ENCODE results near the gene TMC1.
"Not testable (repeated sequence)": the region's sequence is repeated elsewhere in the genome, so short reads cannot be mapped to it uniquely, and the experiment has no call there.

Gene TMC1

DNA sequence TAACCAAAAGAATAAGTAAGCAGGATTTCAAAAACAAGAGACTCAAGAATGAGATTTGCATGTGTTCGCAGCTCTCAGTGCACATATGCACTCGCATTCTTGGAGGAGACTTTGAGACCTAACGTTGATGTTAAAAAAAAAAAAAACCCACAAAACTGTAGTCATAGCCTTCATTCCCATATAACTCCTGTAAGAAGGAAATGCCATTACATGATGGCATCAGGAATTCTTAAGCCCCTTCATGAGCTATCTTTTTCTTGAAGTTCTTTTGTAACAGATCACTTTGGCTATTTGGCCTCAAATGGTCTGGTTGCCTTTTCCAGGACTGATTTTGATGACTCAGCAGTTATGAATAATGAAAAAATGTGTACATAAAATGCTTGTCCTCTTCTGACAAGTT, 317.7 kb downstream of the TMC1 start:
- H3K27ac ChIP-seq (ENCODE audit: insufficient read depth, low read length, poor library complexity, severe bottlenecking), result no peak overlapping the region
- no peaks in the 10 kb centered on the region for H3K36me3 ChIP-seq (ENCODE audit: control insufficient read depth, insufficient read depth, low read length)
- no peaks in the 10 kb centered on the region for H3K9me3 ChIP-seq (ENCODE audit: control insufficient read depth, low read length)
- H3K4me1 ChIP-seq (ENCODE audit: control insufficient read depth, insufficient read depth, low read length, poor library complexity, severe bottlenecking), result no peaks in the 10 kb centered on the region
- H3K27me3 ChIP-seq (replicated peaks; ENCODE audit: control insufficient read depth, insufficient read depth, low read length, poor library complexity, severe bottlenecking), result no peaks in the 10 kb centered on the region
- no peak for DNase-seq
- no peak overlapping the region for H3K4me3 ChIP-seq (ENCODE audit: insufficient read depth, low read depth, low read length, poor library complexity, severe bottlenecking)

DNA sequence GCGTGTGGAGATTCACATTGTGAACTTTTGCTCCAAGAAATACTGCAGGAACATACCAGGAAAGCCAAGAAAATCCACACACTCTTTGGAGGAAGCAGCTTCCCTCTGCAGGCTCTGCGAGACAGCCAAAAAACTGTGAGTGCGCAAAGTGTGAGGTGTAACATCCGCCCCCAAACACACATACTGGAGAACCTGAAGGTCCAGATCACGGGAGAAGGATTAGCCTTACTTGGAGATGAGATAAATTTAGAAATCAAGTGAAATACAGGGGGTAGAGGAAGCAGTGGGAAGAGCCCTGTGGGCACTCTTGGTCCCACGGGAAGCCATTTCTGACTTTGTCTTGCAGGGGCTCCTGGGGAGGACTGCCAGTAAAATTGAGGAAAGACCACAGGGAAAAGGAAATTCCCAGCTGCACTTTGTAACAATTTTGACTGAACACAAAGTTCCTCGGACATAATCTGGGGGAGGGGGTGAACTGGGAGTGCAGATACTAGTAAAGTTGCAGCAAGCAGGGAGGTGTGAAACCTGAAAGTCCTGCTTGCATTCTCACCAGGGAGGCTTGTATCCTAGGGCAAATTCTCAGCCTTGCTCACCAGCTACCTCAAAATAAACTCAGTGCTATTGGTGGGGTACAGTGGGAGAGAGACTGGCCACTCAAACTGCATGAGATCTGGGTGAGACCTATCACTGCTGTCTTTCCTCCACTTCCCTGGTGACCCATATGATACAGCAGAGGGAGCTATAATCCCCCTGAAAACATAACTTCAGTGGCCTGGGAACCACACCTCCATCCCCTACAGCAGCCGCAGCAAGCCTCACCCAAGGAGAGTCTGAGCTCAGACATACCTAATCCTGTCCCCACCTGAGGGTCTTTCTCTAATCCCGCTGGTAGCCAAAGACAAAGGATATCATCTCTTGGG, 322.4 kb downstream of the TMC1 start:
- peaks cover 7% of the 10 kb centered on the region for H3K9me3 ChIP-seq (ENCODE audit: control insufficient read depth, low read length)
- H3K36me3 ChIP-seq (ENCODE audit: control insufficient read depth, insufficient read depth, low read length), result no peaks in the 10 kb centered on the region
- H3K4me1 ChIP-seq (ENCODE audit: control insufficient read depth, insufficient read depth, low read length, poor library complexity, severe bottlenecking), result no peaks in the 10 kb centered on the region
- no peaks in the 10 kb centered on the region for H3K27me3 ChIP-seq (replicated peaks; ENCODE audit: control insufficient read depth, insufficient read depth, low read length, poor library complexity, severe bottlenecking)
- no peak for DNase-seq
- no peak overlapping the region for H3K27ac ChIP-seq (ENCODE audit: insufficient read depth, low read length, poor library complexity, severe bottlenecking)
- no peak overlapping the region for H3K4me3 ChIP-seq (ENCODE audit: insufficient read depth, low read depth, low read length, poor library complexity, severe bottlenecking)

- Histone ChIP-seq H3K36me3 (ENCODE audit: control insufficient read depth, insufficient read depth, low read length) (no peaks in the 10 kb centered on the region), H3K4me1 (ENCODE audit: control insufficient read depth, insufficient read depth, low read length, poor library complexity, severe bottlenecking) (no peaks in the 10 kb centered on the region), H3K4me3 (ENCODE audit: insufficient read depth, low read depth, low read length, poor library complexity, severe bottlenecking) (no peak overlapping the region), H3K27me3 (replicated peaks; ENCODE audit: control insufficient read depth, insufficient read depth, low read length, poor library complexity, severe bottlenecking) (no peaks in the 10 kb centered on the region), H3K9me3 (ENCODE audit: control insufficient read depth, low read length) (peaks cover 7% of the 10 kb centered on the region), H3K27ac (ENCODE audit: insufficient read depth, low read length, poor library complexity, severe bottlenecking) (no peak overlapping the region)
- no peak for DNase-seq
Observed at GRCh38 chr9:72844440-72844768, 323.0 kb downstream of the TMC1 start.

- H3K9me3 ChIP-seq (ENCODE audit: control insufficient read depth, low read length); DNase-seq; H3K27ac ChIP-seq (ENCODE audit: insufficient read depth, low read length, poor library complexity, severe bottlenecking); H3K36me3 ChIP-seq (ENCODE audit: control insufficient read depth, insufficient read depth, low read length); H3K4me3 ChIP-seq (ENCODE audit: insufficient read depth, low read depth, low read length, poor library complexity, severe bottlenecking); H3K27me3 ChIP-seq (replicated peaks; ENCODE audit: control insufficient read depth, insufficient read depth, low read length, poor library complexity, severe bottlenecking); H3K4me1 ChIP-seq (ENCODE audit: control insufficient read depth, insufficient read depth, low read length, poor library complexity, severe bottlenecking): not testable (repeated sequence)
Observed at GRCh38 chr9:72845052-72845451, 323.6 kb downstream of the TMC1 start.

DNA sequence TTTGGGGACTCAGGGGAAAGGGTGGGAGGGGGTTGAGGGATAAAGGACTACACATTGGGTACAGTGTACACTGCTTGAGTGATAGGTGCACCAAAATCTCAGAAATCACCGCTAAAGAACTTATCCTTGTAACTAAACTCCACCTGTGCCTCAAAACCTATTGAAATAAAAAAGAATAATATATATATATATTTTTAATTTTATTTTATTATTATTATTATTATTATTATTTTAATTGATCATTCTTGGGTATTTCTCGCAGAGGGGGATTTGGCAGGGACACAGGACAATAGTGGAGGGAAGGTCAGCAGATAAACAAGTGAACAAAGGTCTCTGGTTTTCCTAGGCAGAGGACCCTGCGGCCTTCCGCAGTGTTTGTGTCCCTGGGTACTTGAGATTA, 328.8 kb downstream of the TMC1 start:
- H3K4me3 ChIP-seq (ENCODE audit: insufficient read depth, low read depth, low read length, poor library complexity, severe bottlenecking); H3K9me3 ChIP-seq (ENCODE audit: control insufficient read depth, low read length); DNase-seq; H3K4me1 ChIP-seq (ENCODE audit: control insufficient read depth, insufficient read depth, low read length, poor library complexity, severe bottlenecking); H3K27me3 ChIP-seq (replicated peaks; ENCODE audit: control insufficient read depth, insufficient read depth, low read length, poor library complexity, severe bottlenecking); H3K36me3 ChIP-seq (ENCODE audit: control insufficient read depth, insufficient read depth, low read length); H3K27ac ChIP-seq (ENCODE audit: insufficient read depth, low read length, poor library complexity, severe bottlenecking): not testable (repeated sequence)

- no peaks in the 10 kb centered on the region for H3K27me3 ChIP-seq (replicated peaks; ENCODE audit: control insufficient read depth, insufficient read depth, low read length, poor library complexity, severe bottlenecking)
- H3K4me1 ChIP-seq (ENCODE audit: control insufficient read depth, insufficient read depth, low read length, poor library complexity, severe bottlenecking), result no peaks in the 10 kb centered on the region
- no peaks in the 10 kb centered on the region for H3K36me3 ChIP-seq (ENCODE audit: control insufficient read depth, insufficient read depth, low read length)
- no peak overlapping the region for H3K27ac ChIP-seq (ENCODE audit: insufficient read depth, low read length, poor library complexity, severe bottlenecking)
- H3K9me3 ChIP-seq (ENCODE audit: control insufficient read depth, low read length), result no peaks in the 10 kb centered on the region
- no peak for DNase-seq
- H3K4me3 ChIP-seq (ENCODE audit: insufficient read depth, low read depth, low read length, poor library complexity, severe bottlenecking), result no peak overlapping the region
Observed at GRCh38 chr9:72855321-72855720, 333.9 kb downstream of the TMC1 start.

DNA sequence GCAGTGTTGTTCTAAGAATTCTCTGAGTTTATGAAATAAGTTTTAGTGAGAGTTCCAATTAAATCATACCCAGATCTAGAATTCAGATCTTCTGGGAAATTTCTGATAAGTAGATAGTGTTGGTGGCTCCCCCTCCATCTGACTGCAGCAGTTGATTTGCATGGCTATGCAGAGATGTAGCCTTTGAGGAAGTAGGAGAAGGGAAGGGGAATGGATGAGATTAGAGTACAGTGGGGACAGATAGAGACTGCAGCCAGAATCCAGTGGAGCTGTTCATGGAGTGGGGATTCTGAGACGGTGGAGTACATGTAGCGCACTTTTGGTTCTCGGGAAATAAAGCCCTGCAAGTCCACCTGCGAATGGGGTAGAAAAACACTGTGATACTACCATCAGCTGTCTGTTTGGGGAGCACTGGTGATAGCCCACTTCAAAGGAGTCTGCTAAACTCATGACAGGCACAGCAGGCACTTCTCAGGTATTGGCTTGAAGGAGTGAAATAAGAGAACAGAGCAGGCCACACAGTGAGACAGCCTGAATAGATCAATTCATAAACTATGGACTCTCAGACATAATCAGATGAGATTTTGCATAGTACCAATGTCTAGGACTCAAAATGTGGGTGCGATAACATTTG, 334.6 kb downstream of the TMC1 start:
- DNase-seq, result no peak
- Histone ChIP-seq H3K36me3 (ENCODE audit: control insufficient read depth, insufficient read depth, low read length) (no peaks in the 10 kb centered on the region), H3K27ac (ENCODE audit: insufficient read depth, low read length, poor library complexity, severe bottlenecking) (no peak overlapping the region), H3K9me3 (ENCODE audit: control insufficient read depth, low read length) (no peaks in the 10 kb centered on the region), H3K27me3 (replicated peaks; ENCODE audit: control insufficient read depth, insufficient read depth, low read length, poor library complexity, severe bottlenecking) (no peaks in the 10 kb centered on the region), H3K4me1 (ENCODE audit: control insufficient read depth, insufficient read depth, low read length, poor library complexity, severe bottlenecking) (no peaks in the 10 kb centered on the region), H3K4me3 (ENCODE audit: insufficient read depth, low read depth, low read length, poor library complexity, severe bottlenecking) (no peak overlapping the region)

DNA sequence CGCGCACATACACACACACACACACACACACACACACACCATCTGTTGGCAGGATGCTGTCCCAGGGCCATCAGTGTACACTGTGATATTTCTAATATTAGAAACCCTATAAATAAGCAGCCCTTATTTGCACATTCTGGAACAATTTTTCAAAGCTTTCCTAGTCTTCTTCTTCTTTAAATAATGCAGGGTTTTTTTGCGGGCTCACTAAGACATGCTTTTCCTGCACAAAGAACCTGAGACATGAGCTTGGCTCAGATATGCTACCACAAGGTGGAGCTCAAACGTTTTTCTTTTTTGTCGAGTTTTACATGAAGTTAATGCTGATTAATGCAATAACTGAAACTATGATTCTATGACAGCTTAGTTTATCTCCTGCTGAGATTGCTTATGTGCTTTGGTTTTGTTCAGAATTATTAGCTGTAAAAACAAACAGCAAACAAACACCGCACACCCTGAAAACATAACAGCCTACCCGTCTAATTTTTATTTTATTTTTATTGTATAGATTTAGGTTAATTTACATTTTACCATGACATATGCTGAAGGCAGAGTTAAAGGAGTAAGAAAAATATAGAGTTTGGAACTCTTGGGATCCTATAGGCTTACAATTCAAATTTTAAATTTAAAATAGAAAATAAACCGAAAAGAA, 335.7 kb downstream of the TMC1 start:
- Histone ChIP-seq H3K36me3 (ENCODE audit: control insufficient read depth, insufficient read depth, low read length) (no peaks in the 10 kb centered on the region), H3K27me3 (replicated peaks; ENCODE audit: control insufficient read depth, insufficient read depth, low read length, poor library complexity, severe bottlenecking) (no peaks in the 10 kb centered on the region), H3K9me3 (ENCODE audit: control insufficient read depth, low read length) (no peaks in the 10 kb centered on the region), H3K27ac (ENCODE audit: insufficient read depth, low read length, poor library complexity, severe bottlenecking) (no peak overlapping the region), H3K4me1 (ENCODE audit: control insufficient read depth, insufficient read depth, low read length, poor library complexity, severe bottlenecking) (no peaks in the 10 kb centered on the region), H3K4me3 (ENCODE audit: insufficient read depth, low read depth, low read length, poor library complexity, severe bottlenecking) (no peak overlapping the region)
- DNase-seq, result no peak

- no peaks in the 10 kb centered on the region for H3K9me3 ChIP-seq (ENCODE audit: control insufficient read depth, low read length)
- no peaks in the 10 kb centered on the region for H3K4me1 ChIP-seq (ENCODE audit: control insufficient read depth, insufficient read depth, low read length, poor library complexity, severe bottlenecking)
- H3K4me3 ChIP-seq (ENCODE audit: insufficient read depth, low read depth, low read length, poor library complexity, severe bottlenecking), result no peak overlapping the region
- H3K27ac ChIP-seq (ENCODE audit: insufficient read depth, low read length, poor library complexity, severe bottlenecking), result no peak overlapping the region
- H3K36me3 ChIP-seq (ENCODE audit: control insufficient read depth, insufficient read depth, low read length), result no peaks in the 10 kb centered on the region
- H3K27me3 ChIP-seq (replicated peaks; ENCODE audit: control insufficient read depth, insufficient read depth, low read length, poor library complexity, severe bottlenecking), result no peaks in the 10 kb centered on the region
- DNase-seq, result no peak
Observed at GRCh38 chr9:72857624-72857996, 336.2 kb downstream of the TMC1 start.

Data from effector memory CD4-positive, alpha-beta T cell (primary cell).